Fibroblast of the aortic adventitia (primary cell): Measurements from ENCODE around the gene NDUFB10. TPM values are rescaled to one million over a fixed set of nuclear protein-coding genes. Genes with fewer than 3 reads are reported as not detected.

Experiments used
- DNase-seq: peaks from one replicate; pipeline ENCODE4 v3.0.0-alpha.2; 2010; ENCODE audit warnings: low read depth
- H3K4me3 ChIP-seq: 2 replicates; pipeline ENCODE4 v1.5.1; 2011; ENCODE audit warnings: low read depth, mild to moderate bottlenecking, control low read depth, low read length, moderate library complexity
- CTCF ChIP-seq: IDR thresholded peaks from 2 replicates; pipeline ENCODE4 v1.5.1; 2011; ENCODE audit warnings: mild to moderate bottlenecking, low read length, control low read depth, inconsistent platforms; ENCODE audit not compliant: insufficient read depth
- total RNA-seq: library from RNA; depleted of rRNA; stranded (reverse); fragments of >200 nt; gene quantifications from 2 replicates; pipeline ENCODE4 v1.2.3, GENCODE V29; 2012; ENCODE audit warnings: low replicate concordance

NDUFB10 gene
- total RNA-seq, 1 donor: 105 TPM

DNA sequence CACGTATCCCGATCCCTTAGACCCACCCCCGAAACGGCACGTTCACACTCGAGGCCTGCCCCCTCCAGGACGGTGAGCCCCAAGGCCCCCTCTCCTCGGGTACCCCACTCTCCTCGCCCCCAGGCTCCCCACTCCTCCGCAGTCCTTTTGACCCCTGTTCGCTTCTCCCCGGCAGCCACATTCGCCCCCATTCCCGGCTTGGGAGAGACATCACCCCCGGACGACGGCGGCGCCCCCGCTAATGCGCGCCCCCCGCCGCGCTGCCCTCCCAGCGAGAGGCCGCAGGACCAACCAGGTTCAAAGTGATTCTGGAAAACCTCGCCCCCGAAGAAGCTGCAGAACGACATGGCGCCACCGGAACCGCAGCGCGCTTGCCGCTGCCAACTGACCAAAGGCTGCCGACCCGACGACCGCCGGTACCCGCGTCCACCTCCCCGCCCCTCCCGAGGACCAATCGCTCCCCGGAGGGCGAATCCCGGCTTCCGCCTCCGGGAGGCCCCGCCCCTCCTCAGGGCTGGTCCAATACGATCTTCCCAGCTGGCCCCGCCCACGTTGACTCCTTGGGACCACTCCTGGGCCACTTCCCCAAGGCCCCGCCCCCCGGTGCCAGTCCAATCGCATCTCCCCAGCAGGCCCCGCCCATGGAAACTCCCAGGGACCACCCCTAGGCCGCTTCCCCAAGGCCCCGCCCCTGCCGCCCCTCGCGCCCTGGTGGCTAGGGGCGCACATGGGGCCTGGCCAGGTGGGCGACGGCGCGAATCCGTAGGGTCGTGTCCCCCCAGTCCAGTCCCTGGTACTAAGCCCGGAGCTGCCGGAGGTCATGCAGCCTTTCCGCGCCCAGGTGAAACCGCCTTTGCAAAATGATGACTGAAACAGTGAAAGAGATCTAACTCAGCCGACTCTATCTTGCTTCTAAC lies 16.3 kb upstream of the NDUFB10 start, which contains the start of gene MSRB1:
MSRB1 (minus strand) TSS at position 390 of the 917 bp plus-strand sequence; CDS start at position 347, 43 bp downstream.
- peak within 1 kb of the TSS; percentile 86 for H3K4me3 ChIP-seq
- peak; percentile 95 for DNase-seq
- no peak for TF ChIP-seq CTCF

GRCh38 chr16:1944612-1945199 lies 14.6 kb upstream of the NDUFB10 start:
- no peak for DNase-seq
- H3K4me3 ChIP-seq: no peak overlapping the region
- no peak for TF ChIP-seq CTCF

DNA sequence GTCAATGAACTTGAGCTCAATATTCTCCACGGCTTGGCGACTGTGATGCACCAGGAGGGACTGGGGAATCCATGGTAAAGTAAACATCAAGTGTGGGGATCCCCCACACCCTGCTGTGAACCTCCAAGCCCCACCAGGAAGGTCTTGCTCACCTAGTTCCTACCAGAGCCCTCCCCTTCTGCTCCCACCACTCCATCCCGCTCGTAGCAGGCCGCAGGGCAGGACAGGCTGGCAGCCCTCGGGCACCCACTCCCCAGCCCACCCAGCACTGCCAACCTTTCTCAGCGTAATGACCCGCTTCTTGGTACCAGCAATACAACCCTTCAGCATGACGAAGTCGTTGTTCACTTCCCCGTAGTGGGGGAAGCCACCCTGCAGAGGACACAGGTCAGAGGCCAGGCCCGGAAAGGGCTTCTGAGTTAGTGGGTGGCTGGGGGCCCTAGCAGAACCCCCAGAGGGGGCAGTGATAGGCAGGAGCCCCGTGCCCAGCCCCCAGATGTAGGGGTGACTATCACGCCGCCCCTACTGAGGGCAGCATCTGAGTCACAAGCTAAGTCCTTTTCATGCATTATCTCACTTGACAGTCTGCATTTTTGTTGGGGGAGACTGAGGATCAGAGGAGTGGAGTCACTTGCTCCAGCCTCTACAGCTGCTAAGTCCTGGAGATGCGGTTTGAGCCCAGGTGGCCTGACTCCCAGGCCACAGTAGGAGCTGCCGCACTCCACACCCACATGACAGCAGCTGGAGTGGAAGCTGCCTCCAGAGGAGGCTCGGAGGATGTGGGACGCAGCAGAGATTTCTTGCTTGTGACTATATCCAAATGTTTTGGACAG lies 13.6 kb upstream of the NDUFB10 start:
- H3K4me3 ChIP-seq: no peak overlapping the region
- no peak for DNase-seq
- no peak for TF ChIP-seq CTCF

DNA sequence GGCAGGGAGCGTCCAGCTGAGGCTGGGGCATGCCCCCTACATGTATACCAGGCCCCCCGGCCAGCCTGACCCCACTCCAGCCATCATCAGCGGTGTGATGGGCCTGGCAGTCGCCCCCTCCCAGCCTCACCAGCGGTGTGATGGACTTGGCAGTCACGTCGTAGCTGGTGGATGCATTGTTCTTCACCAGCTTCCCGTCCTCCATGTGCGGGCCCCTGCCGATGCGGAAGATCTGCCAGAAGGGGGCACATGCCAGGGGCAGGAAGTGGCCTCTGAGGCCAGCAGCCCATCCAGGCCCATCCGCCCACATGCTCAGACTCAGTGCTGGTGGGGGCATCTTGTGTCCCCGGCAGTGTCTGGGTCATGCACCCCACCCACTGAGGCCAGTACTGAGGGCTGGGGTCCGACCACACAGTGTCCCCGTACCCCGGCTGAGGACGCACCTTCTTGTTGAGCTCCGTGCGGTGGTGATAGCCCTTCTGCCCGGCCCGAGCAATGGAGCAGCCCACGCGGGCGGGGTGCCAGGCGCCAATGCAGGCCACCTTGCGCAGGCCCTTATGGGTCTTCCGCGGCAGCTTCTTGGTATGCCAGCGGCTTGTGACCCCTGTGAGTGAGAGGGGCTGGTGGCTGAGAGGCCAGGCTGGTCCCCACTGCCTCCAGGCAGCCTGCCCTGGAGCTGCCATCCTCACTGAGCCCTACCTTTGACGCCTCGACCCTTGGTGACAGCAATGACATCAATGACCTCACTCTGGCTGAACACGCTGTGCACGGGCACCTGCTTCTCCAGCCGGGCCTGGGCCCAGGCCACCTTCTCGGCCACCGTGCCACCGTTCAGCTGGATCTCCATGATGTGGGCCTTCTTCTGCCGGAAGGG lies 12.6 kb upstream of the NDUFB10 start:
- H3K4me3 ChIP-seq: no peak overlapping the region
- TF ChIP-seq CTCF: no peak
- no peak for DNase-seq

DNA sequence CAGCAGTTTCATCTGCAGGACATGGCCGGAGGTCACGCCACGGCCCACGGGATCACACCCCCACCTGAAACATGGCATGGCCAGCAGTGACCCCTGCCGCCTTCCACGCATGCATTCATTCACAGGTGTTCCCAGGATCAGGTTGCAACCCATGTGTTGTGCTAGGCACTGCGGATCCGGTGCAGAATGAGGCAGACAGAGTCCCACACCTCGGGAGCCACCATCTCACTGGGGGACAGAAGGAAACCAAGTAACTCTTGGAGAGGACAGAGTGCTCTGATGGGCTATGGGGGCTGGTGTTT lies 12.0 kb upstream of the NDUFB10 start:
- no peak overlapping the region for H3K4me3 ChIP-seq
- no peak for TF ChIP-seq CTCF
- DNase-seq: no peak

- H3K4me3 ChIP-seq: no peak overlapping the region
- DNase-seq: no peak
- TF ChIP-seq CTCF: no peak
These were observed 9.8 kb upstream of the NDUFB10 start for GRCh38 chr16:1949507-1949906.
